HCT116 (cell line): ENCODE results near the gene PXN. TPM values are rescaled to one million over a fixed set of nuclear protein-coding genes. Genes with fewer than 3 reads are reported as not detected.

ENCODE experiments used
- ATAC-seq: fragments of 200-7000 bp; cut with Tn5 transposase; 2 replicates; pipeline ENCODE4 v1.9.1; 2020; ENCODE audit warnings: mild to moderate bottlenecking, moderate library complexity
- BruUV-seq: library from RNA; stranded (reverse); fragments of 400-500 nt; replicated peaks from 2 replicates; lab custom pipeline; 2021; lab: Mats Ljungman, UMichigan
- CTCF ChIA-PET: fragments of 300-600 bp; sonication (Branson Sonifier 250); formaldehyde crosslinking; loops from one replicate; lab custom pipeline; 2021; ENCODE audit warnings: antibody characterized with exemption; lab: Charles Lee
- POLR2A ChIA-PET: fragments of 300-600, 350-600 bp; sonication (Branson Sonifier 250); formaldehyde crosslinking; loops from one replicate; lab custom pipeline; 2021; ENCODE audit warnings: antibody characterized with exemption; lab: Charles Lee
- RAD21 ChIA-PET, 2 experiments: fragments of 300-600 bp; sonication (Branson Sonifier 250); formaldehyde crosslinking; loops; one replicate each; lab custom pipeline; 2023; ENCODE audit warnings: low total read pairs in 2 of 2; ENCODE audit not compliant: uncharacterized antibody in 2 of 2, unreplicated experiment in 2 of 2, low non-redundant PET in 1 of 2; lab: Charles Lee
- DNase-seq: peaks from one replicate; pipeline ENCODE4 v3.0.0-alpha.2; 2010; ENCODE audit warnings: low read depth, low spot score
- H2AFZ ChIP-seq: fragments of 200-600 bp; shearing (Covaris generic), sonication (generic); 2 replicates; pipeline ENCODE4 v1.6.1; 2017; ENCODE audit warnings: low read depth, mixed run types, mixed read lengths, antibody characterized with exemption, low read length; ENCODE audit not compliant: poor library complexity, severe bottlenecking
- H3K27ac ChIP-seq: 2 replicates; pipeline ENCODE4 v1.5.1; 2012; ENCODE audit warnings: low read depth, low read length
- H3K27me3 ChIP-seq: fragments of 200-600 bp; sonication (generic); 2 replicates; pipeline ENCODE4 v1.6.1; 2016; ENCODE audit warnings: mixed run types, low read length, mixed read lengths; ENCODE audit not compliant: insufficient read depth
- H3K36me3 ChIP-seq, 2 experiments: fragments of 200-500 bp in 1 of 2; fragments of 200-600 bp in 1 of 2; sonication (Bioruptor generic) in 1 of 2; sonication (generic) in 1 of 2; 2 replicates each; pipeline versions ENCODE4 v1.5.1 to v1.6.1; 2014 to 2016; ENCODE audit warnings: low read length in 2 of 2, inconsistent platforms in 1 of 2, mixed read lengths in 1 of 2, mixed run types in 1 of 2; ENCODE audit not compliant: insufficient read depth in 2 of 2, control insufficient read depth in 1 of 2
- H3K4me1 ChIP-seq, 2 experiments: fragments of 200-600 bp in 1 of 2; sonication (generic) in 1 of 2; 2 replicates each; pipeline versions ENCODE4 v1.5.1 to v1.6.1; 2012 to 2017; ENCODE audit warnings: low read length in 2 of 2, inconsistent platforms in 1 of 2, mild to moderate bottlenecking in 1 of 2, mixed read lengths in 1 of 2, mixed run types in 1 of 2, moderate library complexity in 1 of 2; ENCODE audit not compliant: insufficient read depth in 2 of 2, control insufficient read depth in 1 of 2
- H3K4me2 ChIP-seq: fragments of 200-600 bp; sonication (generic); 2 replicates; pipeline ENCODE4 v1.6.1; 2017; ENCODE audit warnings: mixed run types, low read length, mixed read lengths
- H3K4me3 ChIP-seq, 2 experiments: fragments of 200-600 bp in 1 of 2; sonication (generic) in 1 of 2; replicated peaks in 1 of 2; 2 replicates each; pipeline ENCODE4 v1.5.1; 2011 to 2016; ENCODE audit warnings: low read length in 2 of 2, control low read depth in 1 of 2, low read depth in 1 of 2, mild to moderate bottlenecking in 1 of 2, mixed read lengths in 1 of 2, mixed run types in 1 of 2
- H3K79me2 ChIP-seq: fragments of 200-600 bp; sonication (generic); 2 replicates; pipeline ENCODE4 v1.6.1; 2017; ENCODE audit warnings: mild to moderate bottlenecking, mixed run types, low read length, moderate library complexity, mixed read lengths; ENCODE audit not compliant: insufficient read depth
- H3K9ac ChIP-seq: fragments of 200-600 bp; sonication (generic); 2 replicates; pipeline ENCODE4 v1.6.1; 2016; ENCODE audit warnings: low read length, mixed read lengths
- H3K9me2 ChIP-seq: fragments of 200-600 bp; sonication (generic), shearing (Covaris generic); 2 replicates; pipeline ENCODE4 v1.6.1; 2017; ENCODE audit warnings: mixed run types, mild to moderate bottlenecking, moderate library complexity; ENCODE audit not compliant: insufficient read depth
- H3K9me3 ChIP-seq, 2 experiments: fragments of 200-500 bp in 1 of 2; fragments of 200-600 bp in 1 of 2; sonication (Bioruptor generic) in 1 of 2; sonication (generic) in 1 of 2; 2 replicates each; pipeline ENCODE4 v1.6.1; 2014 to 2017; ENCODE audit warnings: low read length in 2 of 2, mixed read lengths in 2 of 2, inconsistent platforms in 1 of 2, low read depth in 1 of 2, mild to moderate bottlenecking in 1 of 2, mixed run types in 1 of 2, moderate library complexity in 1 of 2; ENCODE audit not compliant: control insufficient read depth in 1 of 2, insufficient read depth in 1 of 2
- H4K20me1 ChIP-seq: fragments of 200-600 bp; sonication (generic), shearing (Covaris generic); 2 replicates; pipeline ENCODE4 v1.6.1; 2017; ENCODE audit warnings: mixed run types, mild to moderate bottlenecking, moderate library complexity; ENCODE audit not compliant: insufficient read depth
- CBX3 ChIP-seq: IDR thresholded peaks from 2 replicates; pipeline ENCODE4 v1.6.1; 2012; ENCODE audit warnings: low read depth
- EZH2phosphoT487 ChIP-seq: fragments of 200-600 bp; IDR thresholded peaks from 2 replicates; pipeline ENCODE4 v1.6.1; 2018; ENCODE audit warnings: antibody characterized with exemption, borderline replicate concordance
- FOSL1 ChIP-seq: IDR thresholded peaks from 2 replicates; pipeline ENCODE4 v1.6.1; 2012; ENCODE audit warnings: low read depth
- JUND ChIP-seq: IDR thresholded peaks from 2 replicates; pipeline ENCODE4 v1.6.1; 2012
- POLR2AphosphoS5 ChIP-seq: IDR thresholded peaks from 2 replicates; pipeline ENCODE4 v1.6.1; 2011; ENCODE audit warnings: mild to moderate bottlenecking, low read depth, low read length, moderate library complexity
- RAD21 ChIP-seq: IDR thresholded peaks from 2 replicates; pipeline ENCODE4 v1.6.1; 2012; ENCODE audit warnings: low read depth, mild to moderate bottlenecking
- SIN3A ChIP-seq: IDR thresholded peaks from 2 replicates; pipeline ENCODE4 v1.6.1; 2012; ENCODE audit warnings: low read depth
- SP1 ChIP-seq: IDR thresholded peaks from 2 replicates; pipeline ENCODE4 v1.6.1; 2012; ENCODE audit warnings: low read depth
- YY1 ChIP-seq: IDR thresholded peaks from 2 replicates; pipeline ENCODE4 v1.6.1; 2011; ENCODE audit warnings: low read length, low read depth, moderate library complexity, mild to moderate bottlenecking; ENCODE audit not compliant: insufficient replicate concordance; ENCODE audit errors: extremely low read depth
- intact Hi-C: fragments of 100-400 bp; cut with micrococcal nuclease; formaldehyde crosslinking; loops from 2 replicates; pipeline ENCODE4 v1.10.0; 2022
- total RNA-seq: library from RNA; stranded (reverse); gene quantifications from one replicate; pipeline ENCODE4 v1.2.1, GENCODE V29; 2021; ENCODE audit not compliant: unreplicated experiment
- TF ChIP-seq, protein P1 (sequence below): IDR thresholded peaks from 2 replicates; pipeline ENCODE4 v1.6.1; 2012
- TF ChIP-seq, protein P2 (sequence below): IDR thresholded peaks from 2 replicates; pipeline ENCODE4 v1.6.1; 2012
- TF ChIP-seq, protein P3 (sequence below): IDR thresholded peaks from 2 replicates; pipeline ENCODE4 v1.6.1; 2012; ENCODE audit warnings: low read depth

The PXN gene
- total RNA-seq, 1 experiment from 2014 or later, result 211 TPM

DNA sequence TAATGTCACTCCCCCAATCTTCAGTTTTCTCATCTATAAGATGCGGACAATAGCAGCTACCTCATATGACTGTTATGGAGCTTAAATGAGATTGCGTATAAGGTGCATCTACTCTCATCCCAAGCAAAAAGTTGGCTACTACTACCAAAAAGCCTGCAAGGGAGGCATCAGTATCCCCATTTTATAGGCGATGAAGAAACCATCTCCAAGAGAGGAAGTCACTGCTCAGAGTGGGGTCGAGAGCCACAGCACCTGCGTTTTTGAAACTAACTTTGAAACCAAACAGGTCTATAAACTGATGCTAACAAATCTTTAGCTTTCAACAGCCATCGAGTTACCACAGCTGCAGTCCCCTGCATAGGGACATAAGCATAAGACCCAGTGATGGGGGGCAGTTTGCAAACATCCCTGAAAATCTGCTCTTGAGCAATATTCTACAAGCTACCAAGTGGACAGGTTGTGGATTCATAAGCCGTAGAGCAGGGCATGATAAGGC is 74.5 kb downstream of the PXN start:
- Histone ChIP-seq H3K4me3 (no peak overlapping the region), H3K79me2 (peaks cover 89% of the 10 kb centered on the region), H3K36me3 (peaks cover 28 to 30% of the 10 kb centered on the region in 2 experiments), H4K20me1 (peaks cover 10% of the 10 kb centered on the region; the same call in 1 of the 2 replicates), H3K9me2 (no peaks in the 10 kb centered on the region), H3K27me3 (no peaks in the 10 kb centered on the region), H3K9me3 (no peaks in the 10 kb centered on the region), H3K4me2 (no peak overlapping the region), H3K27ac (no peak overlapping the region), H2AFZ (no peak overlapping the region), H3K9ac (no peak overlapping the region), H3K4me1 (peaks cover 5 to 17% of the 10 kb centered on the region in 2 experiments; a peak in 3 of 4 replicates)
- DNase-seq (no peak), ATAC-seq (no peak)
- RAD21 ChIA-PET, result no interaction called here
- CTCF ChIA-PET, result no interaction called here
- no peak for TF ChIP-seq JUND
- TF ChIP-seq SIN3A, result no peak
- TF ChIP-seq, protein P1, sequence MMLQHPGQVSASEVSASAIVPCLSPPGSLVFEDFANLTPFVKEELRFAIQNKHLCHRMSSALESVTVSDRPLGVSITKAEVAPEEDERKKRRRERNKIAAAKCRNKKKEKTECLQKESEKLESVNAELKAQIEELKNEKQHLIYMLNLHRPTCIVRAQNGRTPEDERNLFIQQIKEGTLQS, result no peak
- no peak for TF ChIP-seq FOSL1
- TF ChIP-seq, protein P2, sequence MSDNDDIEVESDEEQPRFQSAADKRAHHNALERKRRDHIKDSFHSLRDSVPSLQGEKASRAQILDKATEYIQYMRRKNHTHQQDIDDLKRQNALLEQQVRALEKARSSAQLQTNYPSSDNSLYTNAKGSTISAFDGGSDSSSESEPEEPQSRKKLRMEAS, result no peak
- no peak for TF ChIP-seq CBX3
- POLR2A ChIA-PET, result interaction anchor here (0.6 to 4.8 kb wide), 4 partner anchors 11 to 1349 kb away, joined by 3 to 31 read pairs (median 4); partner anchors contain the start of genes RNU4-1 and RPLP0
- intact Hi-C loops, result no loop called here
- BruUV-seq, result no TSS peak

DNA sequence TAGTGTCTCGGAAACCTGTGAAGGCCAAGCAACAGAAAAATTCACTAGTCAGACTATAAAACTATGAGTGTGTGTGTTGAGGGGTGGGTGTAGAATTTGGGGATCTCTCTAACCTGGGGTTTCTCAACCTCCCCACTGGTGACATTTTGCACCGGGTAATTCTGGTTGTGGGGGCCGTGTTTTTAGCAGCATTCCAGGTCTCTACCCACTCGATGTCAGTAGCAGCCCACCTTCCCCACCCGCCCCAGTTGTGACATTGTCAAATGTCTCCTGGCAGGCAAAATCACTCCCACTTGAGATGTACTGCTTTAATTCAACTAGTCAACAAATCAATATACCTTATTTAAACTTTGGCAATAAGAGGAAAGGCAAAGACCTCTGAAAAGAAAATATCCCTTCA is 75.1 kb downstream of the PXN start:
- Histone ChIP-seq H3K4me1 (peaks cover 2 to 11% of the 10 kb centered on the region in 2 experiments; a peak in 3 of 4 replicates), H3K9me2 (no peaks in the 10 kb centered on the region), H3K79me2 (peaks cover 96% of the 10 kb centered on the region), H3K36me3 (peaks cover 31 to 32% of the 10 kb centered on the region in 2 experiments), H3K4me3 (no peak overlapping the region), H3K27ac (no peak overlapping the region), H3K27me3 (no peaks in the 10 kb centered on the region), H3K9ac (no peak overlapping the region), H2AFZ (no peak overlapping the region), H3K9me3 (no peaks in the 10 kb centered on the region), H4K20me1 (peaks cover 10% of the 10 kb centered on the region; the same call in 1 of the 2 replicates), H3K4me2 (no peak overlapping the region)
- intact Hi-C loops, result no loop called here
- ChIA-PET CTCF (no interaction called here), POLR2A (interaction anchor here (4.8 kb wide), 1 partner anchor 11 kb away, joined by 31 read pairs; the partner anchor contains the start of gene RPLP0), RAD21 (no interaction called here)
- TF ChIP-seq, protein P3, sequence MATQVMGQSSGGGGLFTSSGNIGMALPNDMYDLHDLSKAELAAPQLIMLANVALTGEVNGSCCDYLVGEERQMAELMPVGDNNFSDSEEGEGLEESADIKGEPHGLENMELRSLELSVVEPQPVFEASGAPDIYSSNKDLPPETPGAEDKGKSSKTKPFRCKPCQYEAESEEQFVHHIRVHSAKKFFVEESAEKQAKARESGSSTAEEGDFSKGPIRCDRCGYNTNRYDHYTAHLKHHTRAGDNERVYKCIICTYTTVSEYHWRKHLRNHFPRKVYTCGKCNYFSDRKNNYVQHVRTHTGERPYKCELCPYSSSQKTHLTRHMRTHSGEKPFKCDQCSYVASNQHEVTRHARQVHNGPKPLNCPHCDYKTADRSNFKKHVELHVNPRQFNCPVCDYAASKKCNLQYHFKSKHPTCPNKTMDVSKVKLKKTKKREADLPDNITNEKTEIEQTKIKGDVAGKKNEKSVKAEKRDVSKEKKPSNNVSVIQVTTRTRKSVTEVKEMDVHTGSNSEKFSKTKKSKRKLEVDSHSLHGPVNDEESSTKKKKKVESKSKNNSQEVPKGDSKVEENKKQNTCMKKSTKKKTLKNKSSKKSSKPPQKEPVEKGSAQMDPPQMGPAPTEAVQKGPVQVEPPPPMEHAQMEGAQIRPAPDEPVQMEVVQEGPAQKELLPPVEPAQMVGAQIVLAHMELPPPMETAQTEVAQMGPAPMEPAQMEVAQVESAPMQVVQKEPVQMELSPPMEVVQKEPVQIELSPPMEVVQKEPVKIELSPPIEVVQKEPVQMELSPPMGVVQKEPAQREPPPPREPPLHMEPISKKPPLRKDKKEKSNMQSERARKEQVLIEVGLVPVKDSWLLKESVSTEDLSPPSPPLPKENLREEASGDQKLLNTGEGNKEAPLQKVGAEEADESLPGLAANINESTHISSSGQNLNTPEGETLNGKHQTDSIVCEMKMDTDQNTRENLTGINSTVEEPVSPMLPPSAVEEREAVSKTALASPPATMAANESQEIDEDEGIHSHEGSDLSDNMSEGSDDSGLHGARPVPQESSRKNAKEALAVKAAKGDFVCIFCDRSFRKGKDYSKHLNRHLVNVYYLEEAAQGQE, result no peak
- TF ChIP-seq JUND (no peak), YY1 (no peak), RAD21 (no peak), POLR2AphosphoS5 (no peak), EZH2phosphoT487 (no peak), SP1 (no peak)
- TF ChIP-seq, protein P2, result no peak
- no peak for DNase-seq
- BruUV-seq, result no TSS peak
- no peak for ATAC-seq
